Suprapubic skin (tissue), 3 donors: ENCODE results near the gene SAMD4A.

Experiments used
- CTCF ChIP-seq, 2 donors: fragments of 200-600 bp in 1 of 2; fragments of 450-650 bp in 1 of 2; sonication (generic) in 1 of 2; IDR thresholded peaks; one replicate each; pipeline ENCODE4 v1.5.1; 2016 to 2019; ENCODE audit warnings: antibody characterized with exemption in 2 of 2, mild to moderate bottlenecking in 1 of 2, moderate library complexity in 1 of 2
- EP300 ChIP-seq: sonication (generic); formaldehyde crosslinking; IDR thresholded peaks from one replicate; pipeline ENCODE4 v1.6.1; 2017; ENCODE audit warnings: antibody characterized with exemption
- POLR2A ChIP-seq, 2 donors: fragments of 450-650 bp; IDR thresholded peaks; one replicate each; pipeline ENCODE4 v1.6.1; 2017; ENCODE audit warnings: antibody characterized with exemption in 2 of 2, mild to moderate bottlenecking in 2 of 2, moderate library complexity in 2 of 2

GRCh38 chr14:54791001-54791400 lies 224.1 kb downstream of the SAMD4A start:
- no peak for TF ChIP-seq CTCF (IDR thresholded peaks at IDR 0.05)
- no peak for TF ChIP-seq EP300
- TF ChIP-seq POLR2A (IDR thresholded peaks at IDR 0.05), result no peak
